Lower leg skin (tissue), 3 donors: ENCODE data around the gene TNFRSF8.

Experiments used
- CTCF ChIP-seq, 3 donors: fragments of 450-650 bp; IDR thresholded peaks; one replicate each; pipeline ENCODE4 v1.5.1; 2016; ENCODE audit warnings: antibody characterized with exemption in 3 of 3, mild to moderate bottlenecking in 3 of 3, moderate library complexity in 2 of 3
- POLR2A ChIP-seq, 2 donors: fragments of 450-650 bp; IDR thresholded peaks; one replicate each; pipeline ENCODE4 v1.6.1; 2016 to 2017; ENCODE audit warnings: antibody characterized with exemption in 2 of 2, mild to moderate bottlenecking in 1 of 2, moderate library complexity in 1 of 2

- TF ChIP-seq CTCF (IDR thresholded peaks at IDR 0.05) = no peak
- TF ChIP-seq POLR2A (IDR thresholded peaks at IDR 0.05) = no peak
These were observed 9.6 kb downstream of the TNFRSF8 start for GRCh38 chr1:12072741-12073140.
